GM19324 (cell line): ENCODE data around the gene PCDHGA8.
"Not testable (repeated sequence)": the region's sequence is repeated elsewhere in the genome, so short reads cannot be mapped to it uniquely, and the experiment has no call there.

ENCODE experiments used
- ATAC-seq: cut with Tn5 transposase; IDR thresholded peaks from one replicate; pipeline ENCODE4 v1.9.1; 2021; ENCODE audit warnings: mild to moderate bottlenecking, moderate library complexity; ENCODE audit not compliant: unreplicated experiment, low FRiP score

PCDHGA8 gene

DNA sequence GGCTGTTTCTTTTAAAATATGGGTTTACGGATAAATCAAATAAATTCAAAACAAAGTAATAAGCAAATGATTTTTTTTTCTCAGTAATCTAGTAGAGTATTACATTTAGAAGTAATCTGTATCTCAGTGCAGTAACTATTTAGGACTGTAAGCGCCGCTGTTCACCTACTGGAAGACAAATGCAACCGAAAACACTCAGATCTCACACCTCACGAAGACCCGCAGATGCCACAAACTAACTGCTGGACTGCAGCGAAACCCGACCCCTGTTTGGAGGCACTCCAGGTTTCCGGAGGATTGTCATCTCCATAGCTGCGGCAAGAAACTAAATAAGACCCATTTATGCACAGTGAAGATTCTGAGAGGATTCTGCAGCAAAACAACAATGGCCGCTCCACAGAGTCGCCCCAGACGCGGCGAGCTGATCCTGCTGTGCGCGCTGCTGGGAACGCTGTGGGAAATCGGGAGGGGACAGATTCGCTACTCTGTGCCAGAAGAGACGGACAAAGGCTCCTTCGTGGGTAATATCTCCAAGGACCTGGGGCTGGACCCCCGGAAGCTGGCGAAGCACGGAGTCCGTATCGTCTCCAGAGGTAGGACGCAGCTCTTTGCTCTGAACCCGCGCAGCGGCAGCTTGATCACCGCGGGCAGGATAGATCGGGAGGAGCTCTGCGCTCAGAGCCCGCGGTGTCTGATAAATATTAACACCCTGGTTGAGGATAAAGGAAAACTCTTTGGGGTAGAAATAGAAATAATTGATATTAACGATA lies at the start of gene PCDHGA8:
TSS of gene PCDHGA8 (plus strand) at position 205 of the 770 bp plus-strand sequence. CDS start at position 386, 181 bp downstream.
- ATAC-seq = no peak

GRCh38 chr5:141342773-141343172 lies 49.7 kb upstream of the PCDHGA8 start:
- ATAC-seq = no peak

GRCh38 chr5:141343242-141343952 lies 49.0 kb upstream of the PCDHGA8 start, which contains the start of gene PCDHGA3:
PCDHGA3 (plus strand) TSS chr5:141343829; CDS start chr5:141344034, 205 bp downstream.
- ATAC-seq = no peak

GRCh38 chr5:141343953-141344463 lies 48.4 kb upstream of the PCDHGA8 start:
- no peak for ATAC-seq

DNA sequence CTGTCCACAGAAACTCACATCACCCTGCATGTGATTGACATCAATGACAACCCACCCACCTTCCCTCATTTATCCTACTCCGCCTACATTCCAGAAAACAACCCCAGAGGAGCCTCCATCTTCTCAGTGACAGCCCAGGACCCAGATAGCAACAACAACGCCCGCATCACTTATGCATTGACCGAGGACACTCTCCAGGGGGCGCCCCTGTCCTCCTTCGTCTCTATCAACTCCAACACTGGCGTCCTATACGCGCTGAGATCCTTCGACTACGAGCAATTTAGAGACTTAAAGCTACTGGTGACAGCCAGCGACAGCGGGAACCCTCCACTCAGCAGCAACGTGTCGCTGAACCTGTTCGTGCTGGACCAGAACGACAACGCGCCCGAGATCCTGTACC lies 47.1 kb upstream of the PCDHGA8 start:
- ATAC-seq = no peak

DNA sequence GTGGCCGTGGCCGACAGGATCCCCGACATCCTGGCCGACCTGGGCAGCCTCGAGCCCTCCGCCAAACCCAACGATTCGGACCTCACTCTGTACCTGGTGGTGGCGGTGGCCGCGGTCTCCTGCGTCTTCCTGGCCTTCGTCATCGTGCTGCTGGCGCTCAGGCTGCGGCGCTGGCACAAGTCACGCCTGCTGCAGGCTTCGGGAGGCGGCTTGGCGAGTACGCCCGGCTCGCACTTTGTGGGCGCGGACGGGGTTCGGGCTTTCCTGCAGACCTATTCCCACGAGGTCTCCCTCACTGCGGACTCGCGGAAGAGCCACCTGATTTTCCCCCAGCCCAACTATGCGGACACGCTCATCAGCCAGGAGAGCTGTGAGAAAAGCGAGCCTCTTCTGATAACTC lies 46.4 kb upstream of the PCDHGA8 start:
- not testable (repeated sequence) for ATAC-seq

DNA sequence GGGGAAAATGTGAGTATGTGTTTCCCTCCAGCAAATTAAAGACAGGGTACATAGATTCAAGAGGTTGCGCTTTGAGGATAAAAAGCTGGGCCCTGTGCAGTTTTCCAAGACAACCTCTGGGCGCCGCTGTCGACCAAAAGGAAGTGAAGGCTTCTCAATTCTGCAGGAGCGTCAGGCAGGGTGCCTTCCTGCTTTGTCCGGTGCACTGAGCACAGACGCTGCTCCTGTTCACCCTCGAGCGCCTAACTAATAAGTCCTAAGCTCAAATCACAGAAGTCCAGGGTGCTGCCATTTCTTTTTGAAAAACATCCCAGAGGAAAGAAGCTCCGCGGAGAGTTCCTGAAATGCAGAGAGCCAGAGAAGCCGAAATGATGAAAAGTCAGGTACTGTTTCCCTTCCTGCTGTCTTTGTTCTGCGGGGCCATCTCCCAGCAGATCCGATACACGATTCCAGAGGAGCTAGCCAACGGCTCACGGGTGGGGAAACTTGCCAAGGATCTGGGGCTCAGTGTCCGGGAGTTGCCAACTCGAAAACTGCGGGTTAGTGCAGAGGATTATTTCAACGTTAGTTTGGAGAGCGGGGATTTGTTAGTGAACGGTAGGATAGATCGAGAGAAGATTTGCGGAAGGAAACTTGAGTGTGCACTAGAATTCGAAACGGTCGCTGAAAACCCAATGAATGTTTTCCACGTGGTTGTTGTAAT lies 42.4 kb upstream of the PCDHGA8 start, which contains the start of gene PCDHGB1:
TSS of gene PCDHGB1 (plus strand) at position 183 of the 703 bp plus-strand sequence. CDS start at position 345, 162 bp downstream.
- no peak for ATAC-seq

DNA sequence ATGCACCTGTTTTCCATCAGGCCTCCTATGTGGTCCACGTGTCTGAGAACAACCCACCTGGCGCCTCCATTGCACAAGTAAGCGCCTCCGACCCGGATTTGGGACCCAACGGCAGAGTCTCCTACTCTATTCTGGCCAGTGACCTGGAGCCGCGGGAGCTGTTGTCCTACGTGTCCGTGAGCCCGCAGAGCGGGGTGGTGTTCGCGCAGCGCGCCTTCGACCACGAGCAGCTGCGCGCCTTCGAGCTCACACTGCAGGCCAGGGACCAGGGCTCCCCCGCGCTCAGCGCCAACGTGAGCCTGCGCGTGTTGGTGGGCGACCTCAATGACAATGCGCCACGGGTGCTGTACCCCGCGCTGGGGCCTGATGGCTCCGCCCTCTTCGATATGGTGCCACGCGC lies 40.8 kb upstream of the PCDHGA8 start:
- no peak for ATAC-seq

- no peak for ATAC-seq
These were observed 37.4 kb upstream of the PCDHGA8 start, which contains the start of gene PCDHGA4 for GRCh38 chr5:141354900-141355469. PCDHGA4 (plus strand) TSS chr5:141355021; CDS start chr5:141355108, 87 bp downstream.

DNA sequence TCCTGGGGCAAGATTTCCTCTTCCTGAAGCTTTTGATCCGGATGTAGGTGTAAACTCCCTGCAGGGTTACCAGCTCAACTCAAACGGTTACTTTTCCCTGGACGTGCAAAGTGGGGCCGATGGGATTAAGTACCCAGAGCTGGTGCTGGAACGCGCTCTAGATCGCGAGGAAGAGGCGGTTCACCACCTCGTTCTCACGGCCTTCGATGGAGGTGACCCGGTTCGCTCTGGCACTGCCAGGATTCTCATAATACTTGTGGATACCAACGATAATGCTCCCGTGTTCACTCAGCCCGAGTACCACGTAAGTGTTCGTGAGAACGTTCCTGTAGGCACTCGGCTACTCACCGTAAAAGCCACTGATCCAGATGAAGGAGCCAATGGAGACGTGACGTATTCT lies 36.8 kb upstream of the PCDHGA8 start:
- no peak for ATAC-seq

- ATAC-seq = no peak
These were observed 36.3 kb upstream of the PCDHGA8 start for GRCh38 chr5:141356133-141356532.

- no peak for ATAC-seq
These were observed 35.5 kb upstream of the PCDHGA8 start for GRCh38 chr5:141356950-141357349.

DNA sequence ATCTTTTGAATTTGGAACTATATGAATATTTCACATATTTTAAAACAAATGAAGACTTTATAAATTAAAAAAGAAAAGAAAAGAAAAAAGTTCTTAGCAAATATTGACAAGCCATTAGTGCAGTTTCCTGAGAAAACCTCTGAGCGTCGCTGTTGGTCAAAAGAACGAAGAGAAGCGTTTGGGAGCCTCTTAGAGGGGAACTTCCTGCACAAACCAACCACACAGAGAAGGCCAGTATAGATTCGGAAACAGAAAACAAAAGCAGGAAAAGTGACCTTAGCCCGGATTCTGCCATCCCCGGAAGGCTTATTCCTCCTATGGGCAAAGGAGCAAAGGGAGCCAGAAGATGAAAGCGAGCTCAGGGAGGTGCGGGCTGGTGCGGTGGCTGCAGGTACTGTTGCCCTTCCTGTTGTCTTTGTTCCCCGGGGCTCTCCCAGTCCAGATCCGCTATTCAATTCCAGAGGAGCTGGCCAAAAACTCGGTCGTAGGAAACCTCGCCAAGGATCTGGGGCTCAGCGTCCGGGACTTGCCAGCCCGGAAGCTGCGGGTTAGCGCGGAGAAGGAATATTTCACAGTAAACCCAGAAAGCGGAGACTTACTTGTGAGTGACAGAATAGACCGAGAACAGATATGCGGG lies 32.5 kb upstream of the PCDHGA8 start, which contains the start of gene PCDHGB2:
TSS of gene PCDHGB2 (plus strand) at position 205 of the 637 bp plus-strand sequence. CDS start at position 347, 142 bp downstream.
- no peak for ATAC-seq

- no peak for ATAC-seq
These were observed 31.7 kb upstream of the PCDHGA8 start for GRCh38 chr5:141360685-141361084.

DNA sequence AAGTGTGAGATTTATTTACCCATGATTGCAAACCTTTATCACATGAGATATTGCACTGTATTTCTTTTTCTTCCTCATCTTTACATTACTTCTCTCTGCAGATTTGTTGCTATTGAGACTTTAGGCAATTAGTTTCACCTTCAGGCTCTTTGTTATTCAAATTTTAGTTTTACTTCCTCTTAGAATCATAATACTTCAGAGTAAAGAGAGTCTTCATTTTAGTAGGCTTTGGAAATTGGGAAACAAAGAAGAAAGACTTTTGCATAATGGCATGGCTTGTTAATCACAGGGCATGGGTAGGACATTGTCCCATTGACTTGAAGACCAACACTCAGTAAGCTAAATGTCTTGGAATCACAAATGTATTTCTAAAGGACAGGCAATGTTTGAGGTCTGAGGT lies 29.7 kb upstream of the PCDHGA8 start:
- no peak for ATAC-seq

GRCh38 chr5:141363952-141364660 lies 28.3 kb upstream of the PCDHGA8 start, which contains the start of gene PCDHGA5:
PCDHGA5 (plus strand) TSS chr5:141364162; CDS start chr5:141364331, 169 bp downstream.
- ATAC-seq = no peak

- ATAC-seq = no peak
These were observed 26.2 kb upstream of the PCDHGA8 start for GRCh38 chr5:141366016-141366896.
